ENCODE results near the gene JMJD7. TPM values are rescaled to one million over a fixed set of nuclear protein-coding genes. Genes with fewer than 3 reads are reported as not detected.

Gene JMJD7
- total and polyA plus RNA-seq, 9 of the 15 experiments (the other 6 are each of a cell fraction or from before 2014, with no cell fraction given), result 1.2 to 13.9 (median 6.1) TPM

GRCh38 chr15:41825572-41826535, 2.0 kb upstream of the JMJD7 start:
- H3K27me3 ChIP-seq (ENCODE audit: control insufficient read depth in 2 of 2, insufficient read depth in 2 of 2, low read length in 2 of 2), result no peaks in the 10 kb centered on the region
- ATAC-seq (no peak), DNase-seq (ENCODE audit: extremely low read depth in 1 of 4, low spot score in 3 of 4) (no peak), FAIRE-seq (no peak)
- peaks cover 10% of the 10 kb centered on the region; the same call in 1 of the 3 replicates for H3K36me3 ChIP-seq (ENCODE audit: control insufficient read depth, insufficient read depth, low read length)
- H3K79me2 ChIP-seq (ENCODE audit: control insufficient read depth, insufficient read depth, low read length), result peaks cover 9% of the 10 kb centered on the region; the same call in 2 of the 3 replicates
- CTCF ChIA-PET (ENCODE audit: low intra/inter-chr PET ratio), result no interaction called here
- in situ Hi-C loops (cut with MboI), result no loop called here
- H3K9me3 ChIP-seq (replicated peaks; ENCODE audit: control insufficient read depth, insufficient read depth, low read depth, low read length), result no peaks in the 10 kb centered on the region
- peak overlapping the region in 1 of 2 experiments; percentile 37; a peak in 2 of 4 replicates for H3K9ac ChIP-seq (ENCODE audit: insufficient read depth in 1 of 2, low read depth in 2 of 2, low read length in 2 of 2)
- intact Hi-C loops (cut with micrococcal nuclease), result no loop called here
- H3K27ac ChIP-seq (ENCODE audit: extremely low read depth, low read depth, low read length), result no peak overlapping the region
- no TSS peak for BruUV-seq (replicated peaks)
- POLR2A ChIA-PET, result interaction anchor here (0.9 kb wide), 1 partner anchor 52 kb away, joined by 4 read pairs; no protein-coding TSS in a partner anchor
- no peaks in the 10 kb centered on the region for H3K9me1 ChIP-seq (ENCODE audit: control insufficient read depth, insufficient read depth, low read length)
- no peaks in the 10 kb centered on the region for H4K20me1 ChIP-seq (replicated peaks; ENCODE audit: control insufficient read depth, insufficient read depth, low read length)
- no peak overlapping the region for H3K4me2 ChIP-seq (ENCODE audit: insufficient read depth, low read length)
- peak; percentile 77 for TF ChIP-seq PRDM10 (IDR thresholded peaks at IDR 0.05; ENCODE audit: partially characterized antibody)
- TF ChIP-seq ZZZ3 (IDR thresholded peaks at IDR 0.05), result no peak
- TF ChIP-seq SNAPC5 (CRISPR knock-in tag; IDR thresholded peaks at IDR 0.05), result no peak
- no peak for TF ChIP-seq REST (IDR thresholded peaks at IDR 0.05; ENCODE audit: borderline replicate concordance)
- no peak for TF ChIP-seq REST (CRISPR knock-in tag; IDR thresholded peaks at IDR 0.05; ENCODE audit: low read depth)
- no peak for TF ChIP-seq POLR2B (IDR thresholded peaks at IDR 0.05; ENCODE audit: low read depth, partially characterized antibody)
- peaks cover 6 to 19% of the 10 kb centered on the region in 2 experiments; a peak in 2 of 5 replicates for H3K4me1 ChIP-seq (replicated peaks in 1 of 2; ENCODE audit: control insufficient read depth in 2 of 2, insufficient read depth in 2 of 2, low read length in 2 of 2)
- H2AFZ ChIP-seq (ENCODE audit: low read depth, low read length), result no peak overlapping the region
- no peak overlapping the region for H3K4me3 ChIP-seq
- WGBS (ENCODE audit: insufficient coverage, low coverage, missing lambda C conversion rate), result 56% methylated on average over 13 of the region's 13 CpGs
